ENCODE results near the gene COA8.

GRCh38 chr14:103522649-103523574 is 39.8 kb upstream of the COA8 start, which contains the start of gene CKB:
- no peak for TF ChIP-seq CTCF (IDR thresholded peaks at IDR 0.05; ENCODE audit: control extremely low read depth in 1 of 3, insufficient read depth in 1 of 3, low read depth in 1 of 3, low read length in 3 of 3)
- peak in 1 of 2 experiments; percentile 94; a peak in 2 of 3 replicates for TF ChIP-seq POLR2A (IDR thresholded peaks at IDR 0.05; ENCODE audit: control extremely low read depth in 1 of 2, low read depth in 2 of 2, low read length in 2 of 2)
- TF ChIP-seq CREB1 (IDR thresholded peaks at IDR 0.05), result no peak
- no peak for TF ChIP-seq SP1 (IDR thresholded peaks at IDR 0.05; ENCODE audit: low read depth, low read length)
- TF ChIP-seq POLR2AphosphoS5 (IDR thresholded peaks at IDR 0.05; ENCODE audit: low read depth, low read length), result peak; percentile 12
- TF ChIP-seq EZH2 (IDR thresholded peaks at IDR 0.05; ENCODE audit: low read depth, low read length, severe bottlenecking), result no peak
- TF ChIP-seq SIRT6 (IDR thresholded peaks at IDR 0.05; ENCODE audit: low read length), result no peak
- peak; percentile 74 for TF ChIP-seq MAX (IDR thresholded peaks at IDR 0.05)
- TF ChIP-seq SRF (IDR thresholded peaks at IDR 0.05; ENCODE audit: low read depth, low read length), result no peak
- peak; percentile 49 for TF ChIP-seq RNF2 (IDR thresholded peaks at IDR 0.05; ENCODE audit: borderline replicate concordance, low read depth, low read length, missing control alignments, poor library complexity, severe bottlenecking)
- TF ChIP-seq MAFK (IDR thresholded peaks at IDR 0.05; ENCODE audit: low read depth, low read length), result no peak
- TF ChIP-seq, protein P1, sequence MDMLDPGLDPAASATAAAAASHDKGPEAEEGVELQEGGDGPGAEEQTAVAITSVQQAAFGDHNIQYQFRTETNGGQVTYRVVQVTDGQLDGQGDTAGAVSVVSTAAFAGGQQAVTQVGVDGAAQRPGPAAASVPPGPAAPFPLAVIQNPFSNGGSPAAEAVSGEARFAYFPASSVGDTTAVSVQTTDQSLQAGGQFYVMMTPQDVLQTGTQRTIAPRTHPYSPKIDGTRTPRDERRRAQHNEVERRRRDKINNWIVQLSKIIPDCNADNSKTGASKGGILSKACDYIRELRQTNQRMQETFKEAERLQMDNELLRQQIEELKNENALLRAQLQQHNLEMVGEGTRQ (IDR thresholded peaks at IDR 0.05; ENCODE audit: low read length), result no peak

Data from H1 (cell line).